H9 (cell line): ENCODE results near the gene NCBP1. TPM values are rescaled to one million over a fixed set of nuclear protein-coding genes. Genes with fewer than 3 reads are reported as not detected.

Experiments
- DNase-seq: peaks from one replicate; pipeline ENCODE4 v3.0.0-alpha.2; 2017
- H2AFZ ChIP-seq: one replicate; pipeline ENCODE4 v1.6.1; 2013; ENCODE audit warnings: mild to moderate bottlenecking, low read length, control low read depth, moderate library complexity
- H2AK5ac ChIP-seq: 2 replicates; pipeline ENCODE4 v1.6.1; 2013; ENCODE audit warnings: low read length, control low read depth, mixed read lengths; ENCODE audit not compliant: insufficient read length
- H2BK120ac ChIP-seq: one replicate; pipeline ENCODE4 v1.6.1; 2013; ENCODE audit warnings: low read depth, mild to moderate bottlenecking, low read length, control low read depth, inconsistent platforms; ENCODE audit not compliant: poor library complexity, severe bottlenecking
- H2BK12ac ChIP-seq: 2 replicates; pipeline ENCODE4 v1.6.1; 2013; ENCODE audit warnings: low read length, control low read depth, mixed read lengths, low read depth; ENCODE audit not compliant: insufficient read length
- H2BK15ac ChIP-seq: 2 replicates; pipeline ENCODE4 v1.6.1; 2013; ENCODE audit warnings: low read depth, low read length, control low read depth
- H2BK20ac ChIP-seq: one replicate; pipeline ENCODE4 v1.6.1; 2013; ENCODE audit warnings: low read depth, mild to moderate bottlenecking, low read length, control low read depth, inconsistent platforms; ENCODE audit not compliant: poor library complexity, severe bottlenecking
- H2BK5ac ChIP-seq: 2 replicates; pipeline ENCODE4 v1.6.1; 2013; ENCODE audit warnings: low read length, control low read depth, mixed read lengths; ENCODE audit not compliant: insufficient read length
- H3K14ac ChIP-seq: 2 replicates; pipeline ENCODE4 v1.6.1; 2013; ENCODE audit warnings: low read length, control low read depth; ENCODE audit not compliant: insufficient read depth
- H3K18ac ChIP-seq: 2 replicates; pipeline ENCODE4 v1.6.1; 2013; ENCODE audit warnings: low read depth, mild to moderate bottlenecking, mixed read lengths, low read length, control low read depth; ENCODE audit not compliant: insufficient read length
- H3K23ac ChIP-seq: 2 replicates; pipeline ENCODE4 v1.6.1; 2013; ENCODE audit warnings: low read length, control low read depth, mixed read lengths, low read depth; ENCODE audit not compliant: insufficient read length
- H3K23me2 ChIP-seq: 2 replicates; pipeline ENCODE4 v1.6.1; 2013; ENCODE audit warnings: low read depth, mild to moderate bottlenecking, mixed read lengths, low read length, control low read depth; ENCODE audit not compliant: insufficient read length, poor library complexity, severe bottlenecking
- H3K27ac ChIP-seq: 2 replicates; pipeline ENCODE4 v1.5.1; 2013; ENCODE audit warnings: low read length, control low read depth, mixed read lengths, low read depth; ENCODE audit not compliant: insufficient read length
- H3K27me3 ChIP-seq: 2 replicates; pipeline ENCODE4 v1.6.1; 2013; ENCODE audit warnings: low read length, control low read depth, inconsistent platforms; ENCODE audit not compliant: insufficient read depth
- H3K4ac ChIP-seq: 2 replicates; pipeline ENCODE4 v1.6.1; 2013; ENCODE audit warnings: low read depth, mild to moderate bottlenecking, control low read depth, inconsistent platforms, low read length, moderate library complexity
- H3K4me1 ChIP-seq: 2 replicates; pipeline ENCODE4 v1.6.1; 2013; ENCODE audit warnings: low read length, control low read depth, inconsistent platforms; ENCODE audit not compliant: insufficient read depth
- H3K4me2 ChIP-seq: 2 replicates; pipeline ENCODE4 v1.6.1; 2013; ENCODE audit warnings: low read length, control low read depth, mixed read lengths; ENCODE audit not compliant: insufficient read length, insufficient read depth
- H3K56ac ChIP-seq: 2 replicates; pipeline ENCODE4 v1.6.1; 2013; ENCODE audit warnings: low read depth, mild to moderate bottlenecking, mixed read lengths, low read length, control low read depth; ENCODE audit not compliant: insufficient read length
- H3K79me1 ChIP-seq: 2 replicates; pipeline ENCODE4 v1.6.1; 2013; ENCODE audit warnings: low read depth, mild to moderate bottlenecking, moderate library complexity, low read length, control low read depth, inconsistent platforms; ENCODE audit not compliant: insufficient read depth, poor library complexity, severe bottlenecking
- H3K79me2 ChIP-seq: 2 replicates; pipeline ENCODE4 v1.6.1; 2013; ENCODE audit warnings: low read length, control low read depth, inconsistent platforms; ENCODE audit not compliant: insufficient read depth
- H3K9ac ChIP-seq: 2 replicates; pipeline ENCODE4 v1.6.1; 2013; ENCODE audit warnings: low read length, control low read depth, mixed read lengths; ENCODE audit not compliant: insufficient read length; ENCODE audit errors: extremely low read depth
- H3K9me3 ChIP-seq: one replicate; pipeline ENCODE4 v1.6.1; 2013; ENCODE audit warnings: low read depth, low read length, inconsistent platforms; ENCODE audit not compliant: control insufficient read depth
- H3T11ph ChIP-seq: one replicate; pipeline ENCODE4 v1.6.1; 2013; ENCODE audit warnings: mild to moderate bottlenecking, low read length, control low read depth, inconsistent platforms
- H4K20me1 ChIP-seq: one replicate; pipeline ENCODE4 v1.6.1; 2013; ENCODE audit not compliant: control insufficient read depth, insufficient read length, insufficient read depth
- H4K5ac ChIP-seq: 2 replicates; pipeline ENCODE4 v1.6.1; 2013; ENCODE audit warnings: low read depth, mild to moderate bottlenecking, mixed read lengths, low read length, control low read depth; ENCODE audit not compliant: insufficient read length
- H4K8ac ChIP-seq: replicated peaks from 2 replicates; pipeline ENCODE4 v1.6.1; 2013; ENCODE audit warnings: low read length, control low read depth, mixed read lengths, low read depth; ENCODE audit not compliant: insufficient read length
- H4K91ac ChIP-seq: 2 replicates; pipeline ENCODE4 v1.6.1; 2013; ENCODE audit warnings: low read depth, mild to moderate bottlenecking, moderate library complexity, mixed read lengths, low read length, control low read depth; ENCODE audit not compliant: insufficient read length
- H3K27ac Mint-ChIP-seq, 3 experiments: 2 replicates in 2 of 3; 3 replicates in 1 of 3; pipeline ENCODE4 v1.8.0; 2020 to 2021; ENCODE audit warnings: mixed read lengths in 3 of 3, mild to moderate bottlenecking in 1 of 3, moderate library complexity in 1 of 3
- H3K27me3 Mint-ChIP-seq: 2 replicates; pipeline ENCODE4 v1.8.0; 2021; ENCODE audit warnings: low read depth, mild to moderate bottlenecking, moderate library complexity, mixed read lengths
- H3K36me3 Mint-ChIP-seq, 3 experiments: 2 replicates in 2 of 3; 3 replicates in 1 of 3; pipeline ENCODE4 v1.8.0; 2020 to 2021; ENCODE audit warnings: low read depth in 3 of 3, mixed read lengths in 3 of 3; ENCODE audit not compliant: insufficient read depth in 1 of 3
- H3K4me1 Mint-ChIP-seq, 2 experiments: 2 replicates each; pipeline ENCODE4 v1.8.0; 2020; ENCODE audit warnings: mixed read lengths in 2 of 2
- H3K4me3 Mint-ChIP-seq, 2 experiments: 2 replicates in 1 of 2; 3 replicates in 1 of 2; pipeline ENCODE4 v1.8.0; 2020 to 2021; ENCODE audit warnings: mild to moderate bottlenecking in 2 of 2, mixed read lengths in 2 of 2, moderate library complexity in 1 of 2
- H3K9me3 Mint-ChIP-seq, 2 experiments: 2 replicates in 1 of 2; 3 replicates in 1 of 2; pipeline ENCODE4 v1.8.0; 2020; ENCODE audit warnings: mild to moderate bottlenecking in 2 of 2, mixed read lengths in 2 of 2, moderate library complexity in 1 of 2
- WGBS: extraction: QIAGEN DNeasy Blood & Tissue Kit; methylation state at CpG from one replicate; pipeline ENCODE4 v1.1.7; 2013; ENCODE audit warnings: missing lambda C conversion rate, low lambda C conversion rate, mixed read lengths; ENCODE audit not compliant: insufficient read length; ENCODE audit errors: extremely low coverage; 5-methylcytosine and 5-hydroxymethylcytosine counted together
- total RNA-seq: library from RNA; stranded (reverse); gene quantifications from 2 replicates; pipeline ENCODE4 v1.2.1, GENCODE V29; 2021
- TF ChIP-seq, protein P1 (sequence below): fragments of 200-600 bp; sonication (generic); conservative IDR thresholded peaks from 3 replicates; pipeline ENCODE4 v1.8.0; 2021; ENCODE audit warnings: antibody characterized with exemption, mild to moderate bottlenecking

NCBP1 gene
- total RNA-seq, 1 experiment from 2014 or later: 55.7 TPM

GRCh38 chr9:97604901-97605645, 28.5 kb upstream of the NCBP1 start:
- Histone ChIP-seq H3K9ac (no peak overlapping the region), H2BK15ac (no peak overlapping the region), H2BK120ac (no peak overlapping the region), H4K8ac (no peak overlapping the region), H3K14ac (no peak overlapping the region), H4K20me1 (no peaks in the 10 kb centered on the region), H2BK20ac (no peak overlapping the region), H3K4me1 (no peaks in the 10 kb centered on the region), H3K18ac (no peak overlapping the region), H3K23ac (no peak overlapping the region), H3K79me2 (no peaks in the 10 kb centered on the region), H2BK5ac (no peak overlapping the region), H4K91ac (no peak overlapping the region), H4K5ac (no peak overlapping the region), H3K79me1 (no peaks in the 10 kb centered on the region), H3K27ac (no peak overlapping the region), H2AK5ac (no peak overlapping the region), H2BK12ac (no peak overlapping the region), H2AFZ (no peak overlapping the region), H3K9me3 (no peaks in the 10 kb centered on the region), H3K4me2 (no peak overlapping the region), H3K56ac (no peak overlapping the region), H3K4ac (no peak overlapping the region), H3K23me2 (no peaks in the 10 kb centered on the region), H3T11ph (no peak overlapping the region), H3K27me3 (no peaks in the 10 kb centered on the region)
- no peak overlapping the region for H3K4me3 Mint-ChIP-seq
- TF ChIP-seq, protein P1, sequence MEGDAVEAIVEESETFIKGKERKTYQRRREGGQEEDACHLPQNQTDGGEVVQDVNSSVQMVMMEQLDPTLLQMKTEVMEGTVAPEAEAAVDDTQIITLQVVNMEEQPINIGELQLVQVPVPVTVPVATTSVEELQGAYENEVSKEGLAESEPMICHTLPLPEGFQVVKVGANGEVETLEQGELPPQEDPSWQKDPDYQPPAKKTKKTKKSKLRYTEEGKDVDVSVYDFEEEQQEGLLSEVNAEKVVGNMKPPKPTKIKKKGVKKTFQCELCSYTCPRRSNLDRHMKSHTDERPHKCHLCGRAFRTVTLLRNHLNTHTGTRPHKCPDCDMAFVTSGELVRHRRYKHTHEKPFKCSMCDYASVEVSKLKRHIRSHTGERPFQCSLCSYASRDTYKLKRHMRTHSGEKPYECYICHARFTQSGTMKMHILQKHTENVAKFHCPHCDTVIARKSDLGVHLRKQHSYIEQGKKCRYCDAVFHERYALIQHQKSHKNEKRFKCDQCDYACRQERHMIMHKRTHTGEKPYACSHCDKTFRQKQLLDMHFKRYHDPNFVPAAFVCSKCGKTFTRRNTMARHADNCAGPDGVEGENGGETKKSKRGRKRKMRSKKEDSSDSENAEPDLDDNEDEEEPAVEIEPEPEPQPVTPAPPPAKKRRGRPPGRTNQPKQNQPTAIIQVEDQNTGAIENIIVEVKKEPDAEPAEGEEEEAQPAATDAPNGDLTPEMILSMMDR: no peak
- H3K27me3 Mint-ChIP-seq: no peaks in the 10 kb centered on the region
- H3K9me3 Mint-ChIP-seq: no peaks in the 10 kb centered on the region
- no peak overlapping the region for H3K27ac Mint-ChIP-seq
- no peak for DNase-seq
- peaks cover 0 to 2% of the 10 kb centered on the region in 2 experiments; a peak in 1 of 4 replicates for H3K4me1 Mint-ChIP-seq
- H3K36me3 Mint-ChIP-seq: peaks cover 18 to 70% (median 66%) of the 10 kb centered on the region in 3 experiments
- no CpG with 5 or more reads among the region's 17 CpGs for WGBS
